HepG2 (cell line): ENCODE data around the gene ZKSCAN1. TPM values are rescaled to one million over a fixed set of nuclear protein-coding genes. Genes with fewer than 3 reads are reported as not detected.
A peak's percentile ranks its signal among the peaks of the same experiment; 100 is the strongest.

Experiments
- ATM ChIP-seq: fragments of 450-650 bp; IDR thresholded peaks from 2 replicates; pipeline ENCODE4 v1.7.1; 2017; ENCODE audit warnings: mild to moderate bottlenecking, borderline replicate concordance
- CREM ChIP-seq, 2 experiments: sonication (generic) in 1 of 2; formaldehyde crosslinking in 1 of 2; IDR thresholded peaks; 2 replicates each; pipeline versions ENCODE4 v1.4.0 to v1.6.1; 2016 to 2020; ENCODE audit warnings: antibody characterized with exemption in 1 of 2, mild to moderate bottlenecking in 1 of 2, missing genetic modification reagents in 1 of 2
- GLI4 ChIP-seq: sonication (generic); formaldehyde crosslinking; IDR thresholded peaks from 2 replicates; pipeline ENCODE4 v1.5.1; 2020; ENCODE audit warnings: missing genetic modification reagents, mild to moderate bottlenecking, moderate library complexity, borderline replicate concordance
- HOXA3 ChIP-seq: sonication (generic); formaldehyde crosslinking; IDR thresholded peaks from 2 replicates; pipeline ENCODE4 v1.5.0; 2020; ENCODE audit warnings: missing genetic modification reagents
- KAT2B ChIP-seq: fragments of 150-350 bp; IDR thresholded peaks from 2 replicates; pipeline ENCODE4 v1.6.1; 2014; ENCODE audit warnings: low read depth, low read length, borderline replicate concordance
- STAG1 ChIP-seq: sonication (generic); formaldehyde crosslinking; IDR thresholded peaks from 2 replicates; pipeline ENCODE4 v1.4.0; 2020; ENCODE audit warnings: missing genetic modification reagents
- ZNF205 ChIP-seq: IDR thresholded peaks from 2 replicates; pipeline ENCODE4 v1.6.1; 2018; ENCODE audit warnings: missing biosample characterization, missing genetic modification reagents
- ZNF460 ChIP-seq: sonication (generic); formaldehyde crosslinking; IDR thresholded peaks from 2 replicates; pipeline ENCODE4 v1.5.1; 2020; ENCODE audit warnings: missing genetic modification reagents, mild to moderate bottlenecking, borderline replicate concordance
- ZNF678 ChIP-seq: sonication (generic); formaldehyde crosslinking; IDR thresholded peaks from 2 replicates; pipeline ENCODE4 v1.4.0; 2020; ENCODE audit warnings: mild to moderate bottlenecking, missing genetic modification reagents
- polyA plus RNA-seq, 8 experiments: library from polyadenylated mRNA; depleted of rRNA in 3 of 8; stranded (reverse) in 7 of 8; unstranded in 1 of 8; fragments of >200 nt; fragmentation: Illumina TruSeq in 4 of 8; extraction: Trizol in 4 of 8; gene quantifications; 2 replicates each; pipeline versions ENCODE4 v1.2.1 to v1.2.3, GENCODE V29; 2011 to 2016; ENCODE audit warnings: low read depth in 4 of 8, missing spikeins in 1 of 8, mixed read lengths in 1 of 8; ENCODE audit not compliant: insufficient read depth in 1 of 8
- total RNA-seq, 5 experiments: library from RNA; depleted of rRNA; stranded (reverse); fragments of >200 nt; fragmentation: Illumina TruSeq; extraction: Trizol; gene quantifications; 2 replicates each; pipeline ENCODE4 v1.2.3, GENCODE V29; 2016; ENCODE audit warnings: low read depth in 1 of 5
- TF ChIP-seq, protein P1 (sequence below): sonication (generic); formaldehyde crosslinking; IDR thresholded peaks from 2 replicates; pipeline ENCODE4 v1.9.0; 2021; ENCODE audit warnings: missing genetic modification reagents, borderline replicate concordance
- TF ChIP-seq, protein P2 (sequence below): sonication (generic); formaldehyde crosslinking; conservative IDR thresholded peaks from 2 replicates; pipeline ENCODE4 v1.4.0; 2020; ENCODE audit warnings: missing genetic modification reagents
- TF ChIP-seq, protein P3 (sequence below): sonication (generic); formaldehyde crosslinking; IDR thresholded peaks from one replicate; pipeline ENCODE4 v1.5.1; 2020; ENCODE audit warnings: mild to moderate bottlenecking, missing genetic modification reagents; ENCODE audit errors: not compliant biosample characterization
- TF ChIP-seq, protein P4 (sequence below): sonication (generic); formaldehyde crosslinking; IDR thresholded peaks from 2 replicates; pipeline ENCODE4 v1.9.0; 2021; ENCODE audit warnings: missing genetic modification reagents, mild to moderate bottlenecking, borderline replicate concordance
- TF ChIP-seq, protein P5 (sequence below): IDR thresholded peaks from 2 replicates; pipeline ENCODE4 v1.6.1; 2018; ENCODE audit warnings: missing genetic modification reagents, mild to moderate bottlenecking, missing compliant biosample characterization

Gene ZKSCAN1
- total and polyA plus RNA-seq, 2 of the 13 experiments (the other 11 are each of a cell fraction or from before 2014, with no cell fraction given) = 46.4 to 60.6 TPM

DNA sequence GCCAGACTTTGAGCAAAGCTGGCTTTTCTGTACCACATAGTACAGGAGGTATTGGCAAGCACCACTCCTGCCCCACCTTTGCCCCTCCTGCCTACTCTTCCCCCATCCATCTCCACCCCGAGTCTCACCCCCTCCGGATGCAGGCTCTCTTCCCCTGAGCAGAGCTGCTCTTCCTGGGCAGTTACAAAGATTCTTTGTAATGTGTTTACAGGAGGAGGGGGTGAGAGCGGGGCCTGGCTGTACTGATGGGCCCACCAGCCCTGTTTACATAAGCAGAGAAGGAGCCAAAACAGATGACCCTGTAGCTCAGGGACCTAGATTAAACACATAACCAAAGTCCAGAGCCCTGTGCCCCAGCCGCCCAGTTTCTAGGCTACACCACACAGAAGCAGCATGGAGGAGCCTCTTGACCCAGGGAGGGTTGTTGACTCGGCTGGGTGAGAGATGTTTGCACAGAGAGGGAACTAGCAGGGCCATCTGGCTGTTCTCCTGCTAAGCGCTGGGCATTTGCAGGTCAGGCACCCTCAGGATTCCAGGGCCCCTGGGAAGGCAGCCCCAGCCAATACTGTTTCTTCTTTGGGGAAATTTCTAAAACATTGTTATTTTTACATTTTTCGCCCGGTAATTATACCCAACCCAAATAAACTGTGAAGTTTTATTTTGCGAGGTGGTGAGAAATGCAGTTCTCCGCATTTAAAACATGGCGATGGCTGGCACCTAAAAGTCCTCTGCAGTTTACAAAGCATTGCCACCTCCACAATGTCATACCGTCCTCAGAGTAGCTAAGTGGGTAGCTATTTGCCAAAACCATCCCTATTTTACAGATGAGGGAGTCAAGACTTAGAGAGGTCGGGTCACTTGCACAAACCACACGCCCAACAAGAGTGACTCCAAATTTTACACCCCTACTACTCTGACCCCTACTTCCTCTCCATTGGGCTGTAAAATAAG is 11.4 kb upstream of the ZKSCAN1 start (continued):
- TF ChIP-seq HOXA3 (CRISPR knock-in tag) (peak; percentile 78), ZNF460 (CRISPR knock-in tag) (peak; percentile 77; the same call in 1 of the 2 replicates), GLI4 (CRISPR knock-in tag) (no peak), KAT2B (no peak), CREM (IDR thresholded peaks at IDR 0.05) (peak; percentile 91), CREM (CRISPR knock-in tag; IDR thresholded peaks at IDR 0.05) (no peak), ATM (no peak), ZNF678 (CRISPR knock-in tag) (no peak), STAG1 (CRISPR knock-in tag) (peak; percentile 33; the same call in 1 of the 2 replicates), ZNF205 (CRISPR knock-in tag) (0 out of 2 replicates have a peak, but pooled peaks have one; percentile 33)
- TF ChIP-seq, protein P1, sequence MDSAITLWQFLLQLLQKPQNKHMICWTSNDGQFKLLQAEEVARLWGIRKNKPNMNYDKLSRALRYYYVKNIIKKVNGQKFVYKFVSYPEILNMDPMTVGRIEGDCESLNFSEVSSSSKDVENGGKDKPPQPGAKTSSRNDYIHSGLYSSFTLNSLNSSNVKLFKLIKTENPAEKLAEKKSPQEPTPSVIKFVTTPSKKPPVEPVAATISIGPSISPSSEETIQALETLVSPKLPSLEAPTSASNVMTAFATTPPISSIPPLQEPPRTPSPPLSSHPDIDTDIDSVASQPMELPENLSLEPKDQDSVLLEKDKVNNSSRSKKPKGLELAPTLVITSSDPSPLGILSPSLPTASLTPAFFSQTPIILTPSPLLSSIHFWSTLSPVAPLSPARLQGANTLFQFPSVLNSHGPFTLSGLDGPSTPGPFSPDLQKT (CRISPR knock-in tag) = no peak
- TF ChIP-seq, protein P2, sequence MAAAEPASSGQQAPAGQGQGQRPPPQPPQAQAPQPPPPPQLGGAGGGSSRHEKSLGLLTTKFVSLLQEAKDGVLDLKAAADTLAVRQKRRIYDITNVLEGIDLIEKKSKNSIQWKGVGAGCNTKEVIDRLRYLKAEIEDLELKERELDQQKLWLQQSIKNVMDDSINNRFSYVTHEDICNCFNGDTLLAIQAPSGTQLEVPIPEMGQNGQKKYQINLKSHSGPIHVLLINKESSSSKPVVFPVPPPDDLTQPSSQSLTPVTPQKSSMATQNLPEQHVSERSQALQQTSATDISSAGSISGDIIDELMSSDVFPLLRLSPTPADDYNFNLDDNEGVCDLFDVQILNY (CRISPR knock-in tag) = no peak
- TF ChIP-seq, protein P3, sequence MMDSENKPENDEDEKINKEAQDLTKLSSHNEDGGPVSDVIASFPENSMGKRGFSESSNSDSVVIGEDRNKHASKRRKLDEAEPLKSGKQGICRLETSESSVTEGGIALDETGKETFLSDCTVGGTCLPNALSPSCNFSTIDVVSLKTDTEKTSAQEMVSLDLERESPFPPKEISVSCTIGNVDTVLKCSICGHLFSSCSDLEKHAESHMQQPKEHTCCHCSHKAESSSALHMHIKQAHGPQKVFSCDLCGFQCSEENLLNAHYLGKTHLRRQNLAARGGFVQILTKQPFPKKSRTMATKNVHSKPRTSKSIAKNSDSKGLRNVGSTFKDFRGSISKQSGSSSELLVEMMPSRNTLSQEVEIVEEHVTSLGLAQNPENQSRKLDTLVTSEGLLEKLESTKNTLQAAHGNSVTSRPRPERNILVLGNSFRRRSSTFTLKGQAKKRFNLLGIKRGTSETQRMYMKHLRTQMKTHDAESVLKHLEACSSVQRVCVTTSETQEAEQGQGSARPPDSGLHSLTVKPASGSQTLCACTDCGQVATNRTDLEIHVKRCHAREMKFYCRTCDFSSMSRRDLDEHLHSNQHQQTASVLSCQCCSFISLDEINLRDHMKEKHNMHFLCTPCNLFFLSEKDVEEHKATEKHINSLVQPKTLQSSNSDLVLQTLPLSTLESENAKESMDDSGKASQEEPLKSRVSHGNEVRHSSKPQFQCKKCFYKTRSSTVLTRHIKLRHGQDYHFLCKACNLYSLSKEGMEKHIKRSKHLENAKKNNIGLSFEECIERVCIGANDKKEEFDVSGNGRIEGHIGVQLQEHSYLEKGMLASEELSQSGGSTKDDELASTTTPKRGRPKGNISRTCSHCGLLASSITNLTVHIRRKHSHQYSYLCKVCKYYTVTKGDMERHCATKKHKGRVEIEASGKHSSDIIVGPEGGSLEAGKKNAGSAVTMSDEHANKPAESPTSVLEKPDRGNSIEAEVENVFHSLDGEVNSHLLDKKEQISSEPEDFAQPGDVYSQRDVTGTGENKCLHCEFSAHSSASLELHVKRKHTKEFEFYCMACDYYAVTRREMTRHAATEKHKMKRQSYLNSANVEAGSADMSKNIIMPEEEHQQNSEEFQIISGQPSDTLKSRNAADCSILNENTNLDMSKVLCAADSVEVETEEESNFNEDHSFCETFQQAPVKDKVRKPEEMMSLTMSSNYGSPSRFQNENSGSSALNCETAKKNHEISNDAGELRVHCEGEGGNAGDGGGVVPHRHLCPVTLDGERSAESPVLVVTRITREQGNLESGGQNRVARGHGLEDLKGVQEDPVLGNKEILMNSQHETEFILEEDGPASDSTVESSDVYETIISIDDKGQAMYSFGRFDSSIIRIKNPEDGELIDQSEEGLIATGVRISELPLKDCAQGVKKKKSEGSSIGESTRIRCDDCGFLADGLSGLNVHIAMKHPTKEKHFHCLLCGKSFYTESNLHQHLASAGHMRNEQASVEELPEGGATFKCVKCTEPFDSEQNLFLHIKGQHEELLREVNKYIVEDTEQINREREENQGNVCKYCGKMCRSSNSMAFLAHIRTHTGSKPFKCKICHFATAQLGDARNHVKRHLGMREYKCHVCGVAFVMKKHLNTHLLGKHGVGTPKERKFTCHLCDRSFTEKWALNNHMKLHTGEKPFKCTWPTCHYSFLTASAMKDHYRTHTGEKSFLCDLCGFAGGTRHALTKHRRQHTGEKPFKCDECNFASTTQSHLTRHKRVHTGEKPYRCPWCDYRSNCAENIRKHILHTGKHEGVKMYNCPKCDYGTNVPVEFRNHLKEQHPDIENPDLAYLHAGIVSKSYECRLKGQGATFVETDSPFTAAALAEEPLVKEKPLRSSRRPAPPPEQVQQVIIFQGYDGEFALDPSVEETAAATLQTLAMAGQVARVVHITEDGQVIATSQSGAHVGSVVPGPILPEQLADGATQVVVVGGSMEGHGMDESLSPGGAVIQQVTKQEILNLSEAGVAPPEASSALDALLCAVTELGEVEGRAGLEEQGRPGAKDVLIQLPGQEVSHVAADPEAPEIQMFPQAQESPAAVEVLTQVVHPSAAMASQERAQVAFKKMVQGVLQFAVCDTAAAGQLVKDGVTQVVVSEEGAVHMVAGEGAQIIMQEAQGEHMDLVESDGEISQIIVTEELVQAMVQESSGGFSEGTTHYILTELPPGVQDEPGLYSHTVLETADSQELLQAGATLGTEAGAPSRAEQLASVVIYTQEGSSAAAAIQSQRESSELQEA (CRISPR knock-in tag) = no peak
- TF ChIP-seq, protein P4, sequence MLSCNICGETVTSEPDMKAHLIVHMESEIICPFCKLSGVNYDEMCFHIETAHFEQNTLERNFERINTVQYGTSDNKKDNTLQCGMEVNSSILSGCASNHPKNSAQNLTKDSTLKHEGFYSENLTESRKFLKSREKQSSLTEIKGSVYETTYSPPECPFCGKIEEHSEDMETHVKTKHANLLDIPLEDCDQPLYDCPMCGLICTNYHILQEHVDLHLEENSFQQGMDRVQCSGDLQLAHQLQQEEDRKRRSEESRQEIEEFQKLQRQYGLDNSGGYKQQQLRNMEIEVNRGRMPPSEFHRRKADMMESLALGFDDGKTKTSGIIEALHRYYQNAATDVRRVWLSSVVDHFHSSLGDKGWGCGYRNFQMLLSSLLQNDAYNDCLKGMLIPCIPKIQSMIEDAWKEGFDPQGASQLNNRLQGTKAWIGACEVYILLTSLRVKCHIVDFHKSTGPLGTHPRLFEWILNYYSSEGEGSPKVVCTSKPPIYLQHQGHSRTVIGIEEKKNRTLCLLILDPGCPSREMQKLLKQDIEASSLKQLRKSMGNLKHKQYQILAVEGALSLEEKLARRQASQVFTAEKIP (CRISPR knock-in tag) = no peak
- TF ChIP-seq, protein P5, sequence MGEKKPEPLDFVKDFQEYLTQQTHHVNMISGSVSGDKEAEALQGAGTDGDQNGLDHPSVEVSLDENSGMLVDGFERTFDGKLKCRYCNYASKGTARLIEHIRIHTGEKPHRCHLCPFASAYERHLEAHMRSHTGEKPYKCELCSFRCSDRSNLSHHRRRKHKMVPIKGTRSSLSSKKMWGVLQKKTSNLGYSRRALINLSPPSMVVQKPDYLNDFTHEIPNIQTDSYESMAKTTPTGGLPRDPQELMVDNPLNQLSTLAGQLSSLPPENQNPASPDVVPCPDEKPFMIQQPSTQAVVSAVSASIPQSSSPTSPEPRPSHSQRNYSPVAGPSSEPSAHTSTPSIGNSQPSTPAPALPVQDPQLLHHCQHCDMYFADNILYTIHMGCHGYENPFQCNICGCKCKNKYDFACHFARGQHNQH (CRISPR knock-in tag) = peak; percentile 94
